Measurements from ENCODE around the gene ZNF619. TPM values are rescaled to one million over a fixed set of nuclear protein-coding genes. Genes with fewer than 3 reads are reported as not detected.
A peak's percentile ranks its signal among the peaks of the same experiment; 100 is the strongest.

Gene ZNF619
- polyA plus RNA-seq, 3 donors from 2014 or later, result 1.8 to 4.7 (median 2.6) TPM

- Mint-ChIP-seq H3K36me3 (peaks cover 4 to 21% (median 19%) of the 10 kb centered on the region in 3 donors), H3K4me3 (peak overlapping the region; percentile 91 to 96 (median 94)), H3K27ac (peak overlapping the region; percentile 86 to 96 (median 92)), H3K9me3 (no peaks in the 10 kb centered on the region), H3K4me1 (peaks cover 27 to 38% of the 10 kb centered on the region in 2 donors), H3K27me3 (ENCODE audit: low read depth in 3 of 3) (no peaks in the 10 kb centered on the region)
- DNase-seq, result no peak
These were observed 46.9 kb downstream of the ZNF619 start for GRCh38 chr3:40523781-40524180.

GRCh38 chr3:40524222-40524567 lies 47.3 kb downstream of the ZNF619 start:
- no peak for DNase-seq
- Mint-ChIP-seq H3K9me3 (no peaks in the 10 kb centered on the region), H3K36me3 (peaks cover 4 to 22% (median 21%) of the 10 kb centered on the region in 3 donors), H3K27me3 (ENCODE audit: low read depth in 3 of 3) (no peaks in the 10 kb centered on the region), H3K27ac (peak overlapping the region; percentile 86 to 96 (median 92)), H3K4me1 (peaks cover 27 to 38% of the 10 kb centered on the region in 2 donors), H3K4me3 (peak overlapping the region; percentile 91 to 96 (median 94))

- Mint-ChIP-seq H3K27me3 (ENCODE audit: low read depth in 3 of 3) (no peaks in the 10 kb centered on the region), H3K27ac (peak within 1 kb of the TSS; percentile 86 to 96 (median 96)), H3K4me1 (peaks cover 27 to 38% of the 10 kb centered on the region in 2 donors), H3K9me3 (no peaks in the 10 kb centered on the region), H3K36me3 (peaks cover 4 to 22% (median 21%) of the 10 kb centered on the region in 3 donors), H3K4me3 (peak within 1 kb of the TSS; percentile 91 to 96 (median 94))
- DNase-seq, result peak; percentile 87 to 89 (median 89)
These were observed 47.8 kb downstream of the ZNF619 start, which contains the start of gene ZNF621 for GRCh38 chr3:40524568-40525285. TSS of gene ZNF621 (plus strand) at chr3:40524960. CDS start at chr3:40525841, 881 bp downstream.

GRCh38 chr3:40528426-40528825 lies 51.5 kb downstream of the ZNF619 start:
- H3K4me3 Mint-ChIP-seq, result no peak overlapping the region
- peaks cover 27 to 38% of the 10 kb centered on the region in 2 donors for H3K4me1 Mint-ChIP-seq

GRCh38 chr3:40532252-40532651 lies 55.3 kb downstream of the ZNF619 start:
- Mint-ChIP-seq H3K36me3 (peaks cover 49 to 80% (median 50%) of the 10 kb centered on the region in 3 donors), H3K4me1 (peaks cover 3 to 10% of the 10 kb centered on the region in 2 donors), H3K27me3 (ENCODE audit: low read depth in 3 of 3) (no peaks in the 10 kb centered on the region), H3K4me3 (no peak overlapping the region), H3K9me3 (peaks cover 0 to 3% (median 0%) of the 10 kb centered on the region in 6 donors), H3K27ac (no peak overlapping the region)
- no peak for DNase-seq

More at GRCh38 chr3:40528426-40528825, 51.5 kb downstream of the ZNF619 start:
- Mint-ChIP-seq H3K27me3 (ENCODE audit: low read depth in 3 of 3) (no peaks in the 10 kb centered on the region), H3K36me3 (peaks cover 32 to 58% (median 45%) of the 10 kb centered on the region in 3 donors), H3K27ac (no peak overlapping the region), H3K9me3 (peaks cover 0 to 3% (median 0%) of the 10 kb centered on the region in 6 donors)
- no peak for DNase-seq

GRCh38 chr3:40534283-40534682 lies 57.4 kb downstream of the ZNF619 start:
- H3K4me3 Mint-ChIP-seq, result no peak overlapping the region
- H3K36me3 Mint-ChIP-seq, result peaks cover 54 to 81% (median 62%) of the 10 kb centered on the region in 3 donors

More at GRCh38 chr3:40534283-40534682, 57.4 kb downstream of the ZNF619 start:
- peaks cover 0 to 2% (median 0%) of the 10 kb centered on the region in 3 donors for H3K27me3 Mint-ChIP-seq (ENCODE audit: low read depth in 3 of 3)
- H3K4me1 Mint-ChIP-seq, result no peaks in the 10 kb centered on the region
- peaks cover 0 to 3% (median 0%) of the 10 kb centered on the region in 6 donors for H3K9me3 Mint-ChIP-seq
- H3K27ac Mint-ChIP-seq, result no peak overlapping the region
- DNase-seq, result no peak

Other genes starting within 250 kb of the ZNF619 start
- 10 to 100 TPM; 32.8 to 54.1 (median 34.4) TPM for gene EIF1B, start 167.4 kb upstream of the ZNF619 start, polyA plus RNA-seq
- not detected for gene ENTPD3, start 89.9 kb upstream of the ZNF619 start, polyA plus RNA-seq
- 100 to 1,000 TPM; 355 to 912 (median 682) TPM for gene RPL14, start 19.8 kb upstream of the ZNF619 start, polyA plus RNA-seq
- 1 to 10 TPM; 1.3 to 4.7 (median 1.7) TPM for gene ZNF620, start 28.9 kb downstream of the ZNF619 start, polyA plus RNA-seq
- gene ZNF621, start 47.8 kb downstream of the ZNF619 start, polyA plus RNA-seq, result 1 to 10 TPM in 1 of 3 donors, under 1 TPM in 2; 0.64 to 5.6 (median 0.66) TPM